Keratinocyte (primary cell): Measurements from ENCODE around the gene NHLRC3.

Experiments
- CTCF ChIP-seq, 3 experiments: IDR thresholded peaks in 1 of 3; conservative IDR thresholded peaks in 1 of 3; optimal IDR thresholded peaks in 1 of 3; 2 replicates in 2 of 3; 3 replicates in 1 of 3; pipeline versions ENCODE3 to v1.5.1; 2011; ENCODE audit warnings: low read length in 3 of 3, mild to moderate bottlenecking in 3 of 3, moderate library complexity in 2 of 3, control low read depth in 1 of 3, inconsistent platforms in 1 of 3; ENCODE audit not compliant: insufficient read depth in 2 of 3; ENCODE audit errors: extremely low read depth in 1 of 3
- EZH2 ChIP-seq: IDR thresholded peaks from one replicate; pipeline ENCODE4 v1.6.1; 2012; ENCODE audit warnings: inconsistent platforms, mild to moderate bottlenecking, low read length, moderate library complexity

DNA sequence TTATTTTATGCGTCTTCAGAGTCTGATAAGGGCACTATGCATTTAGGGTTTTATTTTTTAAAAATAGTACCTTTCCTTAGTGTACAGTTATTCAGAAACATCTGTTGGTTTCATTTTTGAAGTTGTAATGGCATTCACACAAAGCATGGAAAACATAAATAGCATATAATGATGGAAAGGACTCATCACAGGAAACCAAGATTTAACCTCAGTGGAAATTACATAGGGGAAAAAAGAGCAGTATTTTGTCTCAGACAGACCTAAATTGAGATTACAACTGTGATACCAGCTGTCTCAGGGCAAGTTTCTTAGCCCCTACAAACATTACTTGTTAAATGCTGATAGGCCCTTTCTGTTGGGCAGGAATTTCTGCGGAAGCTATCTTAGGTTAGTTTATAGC, 57.2 kb downstream of the NHLRC3 start:
- TF ChIP-seq CTCF (optimal IDR thresholded peaks at IDR 0.05 in 1 of 3, IDR thresholded peaks at IDR 0.05 in 1 of 3, conservative IDR thresholded peaks at IDR 0.05 in 1 of 3; ENCODE audit: extremely low read depth in 1 of 3, insufficient read depth in 2 of 3, low read length in 3 of 3): no peak
- no peak for TF ChIP-seq EZH2
